Epidermal melanocyte (primary cell): ENCODE measurements around the gene ZNF891.

Experiments
- DNase-seq: peaks from one replicate; pipeline ENCODE4 v3.0.0; 2011; ENCODE audit warnings: low spot score; ENCODE audit not compliant: insufficient read length

Gene ZNF891

DNA sequence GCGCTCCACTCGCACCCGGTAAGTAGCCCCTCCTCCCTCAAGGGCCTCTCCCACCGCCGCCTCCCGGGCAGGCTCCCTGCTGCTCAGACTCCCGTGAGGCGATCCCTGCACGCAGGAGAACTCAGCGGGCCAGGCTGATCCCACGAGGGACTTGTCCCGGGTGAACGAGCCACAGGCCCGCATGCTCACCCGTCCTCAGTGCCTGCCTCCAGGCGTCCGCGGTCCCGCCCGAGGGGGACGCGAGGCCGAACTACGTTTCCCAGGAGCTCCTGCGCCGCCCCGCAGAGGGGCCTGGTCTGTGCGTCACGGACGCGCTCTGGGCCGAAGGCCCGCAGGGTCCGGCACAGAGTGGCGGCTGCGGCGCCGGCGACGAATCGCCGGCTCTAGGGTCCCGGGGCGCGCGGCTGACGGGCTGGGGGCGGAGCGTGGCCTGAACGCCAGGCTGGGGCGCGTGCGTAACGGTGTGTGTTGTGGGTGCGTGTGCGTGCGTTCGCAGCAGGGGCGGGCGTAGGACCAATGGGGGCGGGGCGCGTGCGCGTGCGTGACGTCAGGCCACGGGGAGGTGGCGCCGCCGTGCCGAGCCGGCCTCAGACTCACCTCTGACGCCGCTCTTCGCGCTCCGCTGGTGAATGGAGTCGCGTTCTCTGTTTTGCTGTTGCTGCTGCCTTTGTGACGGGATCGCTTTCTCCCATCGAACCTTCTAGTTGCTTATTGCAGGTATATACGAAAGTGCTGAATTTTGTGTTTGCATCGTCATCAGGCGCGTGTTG lies at the start of gene ZNF891, which contains the start of gene ZNF10:
TSS of gene ZNF891 (minus strand) at position 237 of the 770 bp plus-strand sequence. CDS start 8,356 bp downstream, outside the sequence.
TSS of gene ZNF10 (plus strand) at position 590 of the 770 bp plus-strand sequence. CDS start 13,866 bp downstream, outside the sequence.
- DNase-seq, result peak; percentile 25

DNA sequence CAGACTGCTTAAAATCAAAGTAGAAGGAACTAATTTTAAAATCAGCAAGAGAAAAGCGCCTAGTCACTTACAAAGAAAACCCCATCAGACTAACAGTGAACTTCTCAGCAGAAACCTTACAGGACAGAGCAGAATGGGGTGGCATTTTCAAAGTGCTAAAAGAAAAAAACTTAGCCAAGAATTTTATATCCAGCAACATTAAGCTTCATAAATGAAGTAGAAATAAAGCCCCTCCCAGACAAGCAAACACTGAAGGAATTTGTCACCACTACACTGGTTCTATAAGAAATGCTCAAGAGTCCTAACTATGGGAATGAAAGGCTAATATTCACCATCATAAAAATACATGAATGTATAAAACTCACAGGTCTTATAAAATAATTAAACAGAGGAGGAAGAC lies 44.8 kb upstream of the ZNF891 start:
- DNase-seq, result no peak

DNA sequence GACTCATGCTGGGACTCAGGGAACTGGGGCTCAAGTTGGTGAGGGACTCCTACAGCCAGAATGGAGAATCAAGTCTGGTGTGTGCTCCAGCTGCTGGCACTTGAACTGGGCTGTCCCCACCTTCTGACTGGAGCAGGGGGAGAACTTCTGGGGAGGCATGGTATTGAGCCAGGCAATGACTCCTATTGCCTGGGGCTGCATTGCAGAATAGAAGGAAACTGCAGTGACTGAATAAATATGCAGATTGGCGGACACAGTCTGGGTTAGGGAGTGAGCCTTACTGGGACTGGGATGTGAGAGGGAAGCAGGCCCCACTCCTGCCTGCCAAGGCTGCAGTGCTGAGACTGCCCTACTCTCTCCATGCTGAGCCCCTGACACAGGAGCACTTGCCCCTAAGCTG lies 42.4 kb upstream of the ZNF891 start:
- DNase-seq, result no peak

DNA sequence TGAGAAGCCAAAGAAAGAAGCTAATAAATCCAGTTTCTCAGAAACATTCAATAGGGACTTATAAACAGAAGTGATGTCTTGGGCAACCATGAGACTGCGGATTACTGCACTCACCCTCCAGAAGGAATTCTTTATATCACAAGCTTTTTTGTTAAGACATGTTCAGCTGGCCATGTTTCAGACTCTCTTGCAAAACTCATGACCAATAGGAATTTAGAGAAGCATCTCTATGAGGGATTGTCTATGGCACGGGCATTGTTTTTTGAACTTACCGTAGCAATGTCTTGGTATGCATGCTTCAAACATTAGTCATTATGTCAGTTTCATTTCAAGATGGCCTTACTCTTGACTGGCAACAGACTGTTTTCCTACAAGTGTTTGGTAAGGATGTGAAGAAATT lies 35.7 kb upstream of the ZNF891 start:
- DNase-seq, result no peak

DNA sequence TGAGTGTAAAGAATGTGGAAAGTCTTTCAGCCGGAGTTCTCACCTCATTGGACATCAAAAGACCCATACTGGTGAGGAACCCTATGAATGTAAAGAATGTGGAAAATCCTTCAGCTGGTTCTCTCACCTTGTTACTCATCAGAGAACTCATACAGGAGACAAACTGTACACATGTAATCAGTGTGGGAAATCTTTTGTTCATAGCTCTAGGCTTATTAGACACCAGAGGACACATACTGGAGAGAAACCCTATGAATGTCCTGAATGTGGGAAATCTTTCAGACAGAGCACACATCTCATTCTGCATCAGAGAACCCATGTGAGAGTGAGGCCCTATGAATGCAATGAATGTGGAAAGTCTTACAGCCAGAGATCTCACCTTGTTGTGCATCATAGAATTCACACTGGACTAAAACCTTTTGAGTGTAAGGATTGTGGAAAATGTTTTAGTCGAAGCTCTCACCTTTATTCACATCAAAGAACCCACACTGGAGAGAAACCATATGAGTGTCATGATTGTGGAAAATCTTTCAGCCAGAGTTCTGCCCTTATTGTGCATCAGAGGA lies 26.1 kb upstream of the ZNF891 start:
- DNase-seq, result no peak

DNA sequence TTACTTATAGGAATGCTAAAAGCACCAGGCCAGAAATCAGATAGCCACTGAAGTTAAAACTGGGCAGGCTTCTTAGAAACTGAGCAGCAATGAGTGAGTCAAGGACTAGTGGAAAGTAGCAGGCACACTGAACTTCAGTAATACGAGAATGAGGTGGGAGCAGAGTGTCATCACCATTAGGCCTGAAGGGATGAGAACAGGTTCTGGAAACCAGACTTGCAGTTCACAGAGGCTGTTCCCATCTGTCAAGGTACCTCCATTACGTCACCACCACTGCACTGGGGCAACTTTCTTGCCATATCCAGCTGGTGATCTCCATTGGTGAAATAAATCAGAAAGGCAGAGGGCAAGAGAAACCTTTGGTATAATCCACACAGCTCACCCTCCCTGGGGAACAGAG lies 15.9 kb upstream of the ZNF891 start:
- no peak for DNase-seq

DNA sequence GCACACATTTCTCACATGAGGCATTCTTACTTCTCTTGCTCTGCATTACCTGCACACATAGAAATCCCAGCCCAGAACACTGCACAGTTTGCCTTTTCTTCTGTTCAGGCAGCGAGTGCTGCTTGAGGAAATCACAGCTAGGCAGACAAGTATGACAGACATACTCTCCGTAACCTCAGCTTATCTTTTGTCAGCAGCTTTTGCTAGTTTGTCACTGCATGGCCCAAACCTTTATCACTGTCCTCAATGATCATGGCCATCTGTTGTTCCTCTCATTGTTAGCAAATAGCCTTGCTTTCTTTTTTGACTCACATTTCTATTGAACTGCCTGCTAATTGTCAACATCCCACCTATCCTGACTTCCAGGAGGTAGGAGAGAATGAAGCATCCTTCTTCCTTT lies 5.7 kb upstream of the ZNF891 start:
- DNase-seq, result no peak

DNA sequence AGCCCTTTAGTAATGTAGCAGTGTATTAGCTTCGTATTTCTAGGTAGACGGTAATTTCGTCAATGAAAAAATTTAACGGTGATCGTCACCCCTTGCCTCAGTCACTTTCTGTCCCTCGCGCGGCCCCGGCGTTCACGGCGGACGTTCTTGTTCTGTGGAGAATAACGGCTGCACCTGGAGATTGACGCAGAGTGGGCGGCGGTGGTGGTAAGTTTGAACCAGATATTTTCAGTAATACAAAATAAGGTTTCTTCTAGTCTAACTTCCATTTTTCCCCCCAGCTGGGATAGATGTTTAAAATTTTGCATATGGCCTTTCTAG lies 694 bp upstream of the ZNF891 start:
- DNase-seq, result no peak

DNA sequence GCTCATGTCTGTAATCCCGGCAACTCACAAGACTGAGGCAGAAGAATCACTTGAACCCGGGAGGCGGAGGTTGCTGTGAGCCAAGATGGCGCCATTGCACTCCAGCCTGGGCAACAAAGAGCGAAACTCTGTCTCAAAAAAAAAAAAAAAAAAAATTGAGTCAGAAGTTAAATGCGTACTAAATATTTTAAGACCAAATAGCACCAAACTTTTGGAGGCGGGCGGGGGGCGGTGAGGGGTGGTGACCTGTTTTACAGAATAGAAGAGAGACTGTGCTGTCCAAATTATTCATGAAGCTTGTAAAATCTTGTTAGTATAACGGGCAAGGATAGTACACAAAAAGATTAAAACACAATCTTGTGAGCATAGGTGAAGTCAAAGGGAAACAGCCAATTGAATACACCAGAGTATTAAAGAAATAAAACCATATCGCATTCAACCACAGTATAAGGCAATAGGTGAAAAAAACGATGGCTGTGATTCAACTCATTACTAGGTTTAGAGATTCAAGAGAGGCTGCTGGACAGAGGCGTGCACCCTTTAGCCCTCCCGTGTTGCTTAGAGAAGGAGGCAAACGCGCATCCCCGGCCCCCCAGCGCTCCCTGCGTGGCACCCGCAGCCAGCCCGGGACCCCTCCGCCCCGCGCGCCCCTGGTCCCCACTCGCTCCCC lies 571 bp downstream of the ZNF891 start:
- no peak for DNase-seq

DNA sequence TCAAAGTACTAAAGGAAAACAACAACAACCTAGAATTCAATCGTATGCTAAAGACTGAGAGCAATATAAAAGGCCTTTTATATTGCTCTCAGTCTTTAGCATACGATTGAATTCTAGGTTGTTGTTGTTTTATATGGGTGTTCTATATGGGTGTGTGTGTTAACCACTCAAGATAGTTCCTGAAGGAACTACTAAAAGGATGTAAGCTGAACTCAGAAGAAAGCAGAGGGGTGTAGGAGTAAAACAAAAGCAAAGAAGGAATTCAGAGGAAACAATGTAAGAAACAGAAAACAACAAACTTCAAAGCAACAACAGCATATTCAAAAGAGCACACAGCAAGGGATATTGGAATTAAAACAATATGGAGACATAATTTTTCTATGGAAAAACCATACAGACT lies 5.4 kb downstream of the ZNF891 start:
- no peak for DNase-seq

DNA sequence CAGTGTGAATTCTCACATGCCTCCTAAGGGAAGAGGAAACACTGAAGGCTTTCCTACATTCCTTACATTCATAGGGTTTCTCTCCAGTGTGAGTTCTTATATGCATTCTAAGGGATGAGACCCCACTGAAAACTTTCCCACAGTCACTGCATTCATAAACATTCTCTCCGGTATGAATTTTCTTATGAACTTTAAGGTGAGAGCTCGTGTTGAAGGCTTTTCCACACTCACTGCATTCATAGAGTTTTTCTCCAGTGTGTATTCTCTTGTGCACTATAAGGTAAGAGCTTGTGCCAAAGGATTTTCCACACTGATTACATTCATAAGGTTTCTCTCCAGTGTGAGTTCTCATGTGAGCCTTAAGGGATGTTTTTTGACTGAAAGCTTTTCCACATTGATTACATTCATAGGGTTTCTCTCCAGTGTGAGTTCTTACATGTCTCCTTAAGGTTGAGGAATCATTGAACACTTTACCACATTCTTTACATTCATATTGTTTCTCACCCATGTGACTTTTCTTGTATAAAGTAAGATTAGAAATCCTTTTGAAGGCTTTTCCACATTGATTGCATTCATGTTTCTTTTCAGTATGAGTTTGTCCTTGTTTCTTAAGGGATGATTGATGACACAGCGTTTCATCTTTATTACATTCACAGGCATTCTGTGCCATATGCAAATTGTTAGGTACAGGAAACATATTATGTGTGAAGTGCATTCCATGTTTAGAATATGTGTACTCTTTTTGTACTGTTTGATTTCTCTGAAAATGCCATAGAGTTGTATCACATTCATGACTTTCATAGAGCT lies 9.5 kb downstream of the ZNF891 start:
- no peak for DNase-seq

DNA sequence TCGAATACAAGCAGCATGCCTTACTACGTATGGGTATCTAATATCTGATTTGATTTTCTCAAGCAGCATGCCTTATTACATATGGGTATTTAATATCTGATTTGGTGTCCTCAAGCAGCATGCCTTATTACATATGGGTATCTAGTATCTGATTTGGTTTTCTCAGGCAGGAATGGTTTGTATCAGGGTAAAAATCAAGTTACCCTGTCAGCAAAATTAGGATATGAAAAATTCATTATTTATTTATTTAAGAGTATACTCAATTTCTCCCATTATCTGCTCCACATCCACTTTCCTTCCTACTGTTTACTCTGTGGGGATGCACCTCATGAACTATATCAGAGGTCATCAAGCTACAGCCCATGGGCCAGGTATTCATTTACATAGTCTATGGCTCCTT lies 21.9 kb downstream of the ZNF891 start:
- no peak for DNase-seq

DNA sequence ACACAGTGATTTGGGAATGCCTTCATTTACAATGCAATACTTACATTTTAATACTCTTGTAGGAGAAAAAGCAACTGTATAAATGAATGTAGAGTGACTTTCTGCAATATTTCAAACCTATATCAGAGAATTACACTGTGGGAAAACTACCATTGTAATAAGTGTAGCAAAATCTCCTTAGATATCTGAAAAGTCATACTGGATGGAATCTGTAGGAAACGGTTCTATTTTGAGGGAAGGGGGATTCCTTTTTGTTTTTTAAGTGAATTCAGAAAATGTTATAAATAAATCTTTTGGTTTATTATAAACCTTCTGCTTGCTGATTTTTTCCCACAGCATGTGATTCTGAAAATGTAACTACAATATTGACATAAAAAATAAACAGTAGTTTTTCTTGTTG lies 23.0 kb downstream of the ZNF891 start:
- no peak for DNase-seq

DNA sequence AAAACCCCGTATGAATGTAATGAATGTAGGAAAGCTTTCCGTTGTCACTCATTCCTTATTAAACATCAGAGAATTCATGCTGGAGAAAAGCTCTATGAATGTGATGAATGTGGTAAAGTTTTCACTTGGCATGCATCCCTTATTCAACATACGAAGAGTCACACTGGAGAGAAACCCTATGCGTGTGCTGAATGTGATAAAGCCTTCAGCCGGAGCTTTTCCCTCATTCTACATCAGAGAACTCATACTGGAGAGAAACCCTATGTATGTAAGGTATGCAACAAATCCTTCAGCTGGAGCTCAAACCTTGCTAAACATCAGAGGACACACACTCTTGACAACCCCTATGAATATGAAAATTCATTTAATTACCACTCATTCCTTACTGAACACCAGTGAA lies 23.8 kb downstream of the ZNF891 start:
- DNase-seq, result no peak

DNA sequence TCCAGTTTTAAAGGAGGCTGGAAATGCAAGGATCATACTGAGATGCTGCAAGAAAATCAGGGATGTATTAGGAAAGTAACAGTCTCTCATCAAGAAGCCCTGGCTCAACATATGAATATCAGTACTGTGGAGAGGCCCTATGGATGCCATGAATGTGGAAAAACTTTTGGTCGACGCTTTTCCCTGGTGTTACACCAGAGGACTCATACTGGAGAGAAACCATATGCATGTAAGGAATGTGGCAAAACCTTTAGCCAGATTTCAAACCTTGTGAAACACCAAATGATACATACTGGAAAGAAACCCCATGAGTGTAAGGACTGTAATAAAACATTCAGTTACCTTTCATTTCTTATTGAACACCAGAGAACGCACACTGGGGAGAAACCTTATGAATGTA lies 24.5 kb downstream of the ZNF891 start:
- DNase-seq, result no peak

DNA sequence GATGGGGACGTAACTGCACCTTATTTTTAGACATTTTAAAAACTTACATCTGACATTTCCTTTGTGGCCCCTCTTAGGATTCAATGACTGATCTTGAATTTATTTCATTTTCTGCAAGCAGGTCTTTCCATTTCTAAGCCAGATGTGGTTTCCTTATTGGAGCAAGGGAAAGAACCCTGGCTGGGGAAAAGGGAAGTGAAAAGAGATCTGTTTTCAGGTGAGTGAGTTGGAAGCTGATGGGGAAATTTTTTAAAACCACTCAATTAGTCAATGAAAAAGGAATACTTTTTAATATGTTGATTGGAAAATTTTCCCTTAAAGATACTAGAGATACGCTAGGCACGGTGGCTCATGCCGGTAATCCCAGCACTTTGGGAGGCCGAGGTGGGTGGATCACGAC lies 46.7 kb downstream of the ZNF891 start:
- no peak for DNase-seq

DNA sequence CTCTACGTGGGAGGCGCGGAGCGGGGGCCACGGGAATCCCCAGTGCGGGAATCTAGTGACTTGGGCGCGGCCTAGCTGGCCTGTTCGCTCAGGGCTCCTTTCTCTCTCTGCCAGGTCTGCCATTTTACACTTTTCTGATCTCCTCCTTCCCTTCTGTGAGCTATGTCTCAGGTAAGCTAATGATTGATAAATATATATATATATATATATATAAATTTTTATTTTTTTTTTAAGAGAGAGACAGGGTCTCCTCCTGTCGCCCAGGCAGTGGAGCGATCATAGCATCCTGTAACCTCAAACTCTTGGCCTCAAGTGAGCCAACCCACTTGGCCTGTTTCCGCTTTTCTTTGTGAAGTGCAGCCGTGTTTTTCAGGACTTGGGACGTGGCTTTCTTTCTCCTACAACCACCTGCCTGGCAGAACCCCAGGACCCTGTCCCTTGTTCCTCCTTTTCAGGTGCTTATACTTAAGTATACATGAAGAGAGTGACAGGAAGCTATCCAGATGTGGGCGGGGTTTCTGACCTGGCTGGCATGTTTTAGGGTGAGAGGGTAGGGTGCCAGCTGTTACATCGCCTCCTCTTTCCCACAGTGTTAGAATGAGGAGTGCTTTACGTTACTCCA lies 48.8 kb downstream of the ZNF891 start:
- no peak for DNase-seq

DNA sequence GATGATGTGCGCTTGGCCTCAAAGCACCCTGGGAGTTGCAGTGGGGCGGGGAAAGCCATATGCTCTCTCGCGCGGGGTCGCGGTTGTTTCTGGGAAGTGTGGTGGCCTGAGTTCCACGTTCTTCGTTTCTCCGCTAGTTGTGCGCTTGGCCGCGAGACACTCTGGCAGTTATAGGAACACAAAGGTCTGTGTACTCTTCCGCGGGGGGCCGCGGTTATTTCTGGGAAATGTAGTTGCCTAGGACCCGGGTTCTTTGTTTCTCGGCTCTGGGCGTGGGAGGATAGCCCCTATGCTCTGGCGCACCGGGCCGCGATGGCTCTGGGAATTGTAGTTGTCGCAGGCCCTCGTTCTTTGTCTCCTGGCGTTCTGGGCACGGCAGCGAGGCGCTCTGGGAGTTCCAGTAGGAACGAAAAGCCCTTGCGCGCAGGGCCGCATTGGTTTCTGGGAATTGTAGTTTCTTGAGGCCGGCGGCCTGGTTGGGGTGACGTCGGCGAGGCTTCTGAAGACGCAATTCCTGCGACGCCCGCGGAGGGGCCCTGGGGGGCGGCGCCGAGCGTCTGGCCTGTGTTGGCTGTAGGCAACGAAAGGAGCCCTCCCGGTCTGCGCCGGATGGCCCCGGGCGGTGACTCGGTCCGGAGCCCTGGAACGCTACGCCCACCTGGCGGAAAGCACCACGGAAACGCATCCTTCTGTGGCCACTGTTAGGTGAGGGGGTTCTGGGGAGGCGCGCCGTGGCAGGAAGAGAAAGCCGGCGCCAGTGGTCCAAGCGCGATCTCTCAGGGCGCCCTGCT lies 49.5 kb downstream of the ZNF891 start, which contains the start of gene ZNF140:
TSS of gene ZNF140 (plus strand) at position 556 of the 791 bp plus-strand sequence. CDS start 398 bp downstream, outside the sequence.
- DNase-seq, result peak; percentile 74

DNA sequence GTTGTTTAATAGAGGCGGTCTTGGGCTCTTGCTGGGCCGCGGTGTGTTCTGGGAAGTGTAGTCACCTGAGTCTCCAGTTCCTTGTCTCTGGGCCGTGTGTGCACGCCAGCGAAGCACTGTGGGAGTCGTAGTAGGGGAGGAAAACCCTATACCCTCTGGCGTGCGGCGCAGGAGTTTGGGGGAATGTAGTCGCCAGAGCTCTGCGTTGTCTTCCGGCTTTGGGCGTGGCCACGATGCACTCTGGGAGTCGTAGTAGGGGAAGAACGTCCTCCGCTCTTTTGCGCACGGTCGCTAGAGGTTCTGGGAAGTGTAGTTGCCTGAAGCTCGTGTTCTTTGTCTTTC lies 50.1 kb downstream of the ZNF891 start:
- peak; percentile 75 for DNase-seq

DNA sequence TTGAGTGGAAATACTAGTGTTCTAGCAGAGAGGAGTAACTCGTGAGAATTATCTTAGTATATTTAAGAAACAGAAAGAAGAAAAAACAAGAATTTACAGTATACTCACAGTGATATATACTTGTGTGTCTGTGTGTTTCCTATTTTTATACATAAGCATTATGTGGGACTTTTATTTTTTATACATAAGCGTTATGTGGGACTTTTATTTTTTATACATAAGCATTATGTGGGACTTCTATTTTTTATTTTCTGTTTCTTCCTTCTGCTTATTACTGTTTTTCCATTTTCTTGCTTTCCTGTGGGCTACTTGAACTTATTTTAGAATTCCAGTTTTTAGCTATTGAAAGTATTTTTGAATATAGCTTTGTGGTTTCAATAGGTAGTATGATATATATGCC lies 56.2 kb downstream of the ZNF891 start:
- DNase-seq, result no peak

DNA sequence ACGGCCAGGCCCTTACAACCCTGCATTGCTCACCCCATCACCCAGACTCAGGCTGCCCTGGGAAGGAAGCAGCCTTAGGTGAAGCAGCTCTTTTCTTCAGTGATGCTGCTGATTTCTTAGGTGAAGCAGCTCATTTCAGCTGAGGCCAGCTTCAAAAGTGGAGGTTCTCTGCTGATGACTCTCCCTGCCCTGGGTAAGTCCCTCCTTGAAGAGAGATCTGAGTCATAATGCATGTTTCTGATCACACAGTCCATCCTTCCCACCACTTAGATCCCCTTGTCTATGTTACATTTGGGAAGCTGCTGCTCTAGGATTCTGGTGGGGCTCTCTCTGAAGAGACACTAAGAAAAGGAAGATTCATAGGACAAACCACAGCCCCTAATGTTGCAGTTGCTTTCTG lies 66.5 kb downstream of the ZNF891 start:
- no peak for DNase-seq
